GM19023 (cell line): Measurements from ENCODE around the gene CCDC157.
A peak's percentile ranks its signal among the peaks of the same experiment; 100 is the strongest.

Source experiments
- ATAC-seq: cut with Tn5 transposase; IDR thresholded peaks from one replicate; pipeline ENCODE4 v1.9.1; 2021; ENCODE audit warnings: mild to moderate bottlenecking, moderate library complexity; ENCODE audit not compliant: unreplicated experiment

Gene CCDC157

GRCh38 chr22:30356449-30357235 is at the start of gene CCDC157, which contains the start of gene SF3A1:
CCDC157 (plus strand) TSS chr22:30357007; CDS start chr22:30366001, 8,994 bp downstream.
SF3A1 (minus strand) TSS chr22:30356894; CDS start chr22:30356792, 102 bp downstream.
- ATAC-seq = peak; percentile 89

GRCh38 chr22:30307041-30307574 is 49.7 kb upstream of the CCDC157 start:
- ATAC-seq = no peak

- ATAC-seq = no peak
Measured at GRCh38 chr22:30308093-30308492, 48.7 kb upstream of the CCDC157 start.

- ATAC-seq = peak; percentile 37
Measured at GRCh38 chr22:30308518-30309230, 48.1 kb upstream of the CCDC157 start.

GRCh38 chr22:30309951-30310741 is 46.7 kb upstream of the CCDC157 start:
- ATAC-seq = peak; percentile 39

GRCh38 chr22:30310881-30311771 is 45.7 kb upstream of the CCDC157 start:
- no peak for ATAC-seq

- no peak for ATAC-seq
Measured at GRCh38 chr22:30312053-30312452, 44.8 kb upstream of the CCDC157 start.

- no peak for ATAC-seq
Measured at GRCh38 chr22:30313527-30314363, 43.1 kb upstream of the CCDC157 start.

- ATAC-seq = no peak
Measured at GRCh38 chr22:30314915-30315314, 41.9 kb upstream of the CCDC157 start.

GRCh38 chr22:30315962-30316576 is 40.7 kb upstream of the CCDC157 start:
- no peak for ATAC-seq

GRCh38 chr22:30317778-30318177 is 39.0 kb upstream of the CCDC157 start:
- no peak for ATAC-seq

GRCh38 chr22:30318799-30319419 is 37.9 kb upstream of the CCDC157 start:
- ATAC-seq = no peak

- ATAC-seq = no peak
Measured at GRCh38 chr22:30320021-30320556, 36.7 kb upstream of the CCDC157 start.

- ATAC-seq = no peak
Measured at GRCh38 chr22:30321461-30321860, 35.3 kb upstream of the CCDC157 start.

- no peak for ATAC-seq
Measured at GRCh38 chr22:30323246-30323645, 33.6 kb upstream of the CCDC157 start.

- no peak for ATAC-seq
Measured at GRCh38 chr22:30324014-30324730, 32.6 kb upstream of the CCDC157 start.

- no peak for ATAC-seq
Measured at GRCh38 chr22:30325065-30325720, 31.6 kb upstream of the CCDC157 start.
